Measurements from ENCODE around the gene EIF4E1B. TPM values are rescaled to one million over a fixed set of nuclear protein-coding genes. Genes with fewer than 3 reads are reported as not detected.

EIF4E1B gene
- total RNA-seq, 4 donors from 2014 or later = not detected

DNA sequence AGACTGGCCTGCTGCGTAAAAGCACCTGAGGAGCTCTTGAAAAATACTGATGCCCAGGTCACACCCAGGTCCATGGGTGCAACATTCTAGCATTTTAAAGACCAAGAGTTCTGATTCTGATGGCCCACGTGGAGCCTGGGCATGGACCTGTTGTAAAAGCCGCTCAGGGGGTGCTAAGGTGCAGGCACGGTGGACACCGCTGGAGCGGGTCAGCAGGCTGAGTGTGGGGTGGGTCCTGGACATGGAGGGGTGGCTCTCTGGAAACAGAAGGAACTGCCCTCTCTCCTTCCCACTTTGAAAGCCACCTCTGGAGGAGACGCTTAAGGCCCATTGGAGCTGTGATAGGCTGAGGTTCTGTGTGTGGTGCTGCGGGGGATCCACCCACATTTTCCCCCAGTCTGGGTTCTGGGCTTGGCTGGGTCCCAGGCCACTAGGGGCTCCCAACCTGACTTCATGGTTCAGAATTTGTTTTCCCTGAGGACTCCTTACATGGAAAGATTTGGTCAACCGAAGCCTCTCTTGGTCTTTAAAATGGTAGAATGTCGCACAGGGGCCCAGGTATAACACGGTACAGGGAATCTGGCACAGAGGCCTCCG is 37.1 kb upstream of the EIF4E1B start:
- Histone ChIP-seq H3K4me3 (no peak overlapping the region), H3K36me3 (no peaks in the 10 kb centered on the region), H3K27me3 (peaks cover 0 to 2% (median 2%) of the 10 kb centered on the region in 3 donors), H3K27ac (no peak overlapping the region), H3K4me1 (no peaks in the 10 kb centered on the region), H3K9me3 (no peaks in the 10 kb centered on the region)
- DNase-seq = no peak
- intact Hi-C loops (cut with DNase I; ENCODE audit: low total_unique reads) (no loop called here), in situ Hi-C loops (cut with MboI; ENCODE audit: low sequenced_read_pairs in 4 of 4) (no loop called here)
- no peak for ATAC-seq
- no peak for TF ChIP-seq CTCF (IDR thresholded peaks at IDR 0.05 in 4 of 5, conservative IDR thresholded peaks at IDR 0.05 in 1 of 5)
- no peak for TF ChIP-seq POLR2A (IDR thresholded peaks at IDR 0.05)

GRCh38 chr5:176594554-176594953 is 35.9 kb upstream of the EIF4E1B start:
- Histone ChIP-seq H3K36me3 (no peaks in the 10 kb centered on the region), H3K4me1 (no peaks in the 10 kb centered on the region), H3K27ac (no peak overlapping the region), H3K27me3 (peaks cover 0 to 2% (median 2%) of the 10 kb centered on the region in 3 donors), H3K9me3 (no peaks in the 10 kb centered on the region), H3K4me3 (no peak overlapping the region)
- in situ Hi-C loops (cut with MboI; ENCODE audit: low sequenced_read_pairs in 4 of 4) (no loop called here), intact Hi-C loops (cut with DNase I; ENCODE audit: low total_unique reads) (no loop called here)
- TF ChIP-seq POLR2A (IDR thresholded peaks at IDR 0.05) (no peak), CTCF (IDR thresholded peaks at IDR 0.05 in 4 of 5, conservative IDR thresholded peaks at IDR 0.05 in 1 of 5) (no peak)
- DNase-seq = no peak
- no peak for ATAC-seq

- Histone ChIP-seq H3K36me3 (no peaks in the 10 kb centered on the region), H3K9me3 (no peaks in the 10 kb centered on the region), H3K4me3 (no peak overlapping the region), H3K27me3 (peaks cover 0 to 2% (median 2%) of the 10 kb centered on the region in 3 donors), H3K4me1 (no peaks in the 10 kb centered on the region), H3K27ac (no peak overlapping the region)
- TF ChIP-seq POLR2A (IDR thresholded peaks at IDR 0.05) (no peak), CTCF (IDR thresholded peaks at IDR 0.05 in 4 of 5, conservative IDR thresholded peaks at IDR 0.05 in 1 of 5) (no peak)
- ATAC-seq = no peak
- in situ Hi-C loops (cut with MboI; ENCODE audit: low sequenced_read_pairs in 4 of 4) = no loop called here
- intact Hi-C loops (cut with DNase I; ENCODE audit: low total_unique reads) = no loop called here
- no peak for DNase-seq
Measured at GRCh38 chr5:176595386-176595943, 35.0 kb upstream of the EIF4E1B start.

DNA sequence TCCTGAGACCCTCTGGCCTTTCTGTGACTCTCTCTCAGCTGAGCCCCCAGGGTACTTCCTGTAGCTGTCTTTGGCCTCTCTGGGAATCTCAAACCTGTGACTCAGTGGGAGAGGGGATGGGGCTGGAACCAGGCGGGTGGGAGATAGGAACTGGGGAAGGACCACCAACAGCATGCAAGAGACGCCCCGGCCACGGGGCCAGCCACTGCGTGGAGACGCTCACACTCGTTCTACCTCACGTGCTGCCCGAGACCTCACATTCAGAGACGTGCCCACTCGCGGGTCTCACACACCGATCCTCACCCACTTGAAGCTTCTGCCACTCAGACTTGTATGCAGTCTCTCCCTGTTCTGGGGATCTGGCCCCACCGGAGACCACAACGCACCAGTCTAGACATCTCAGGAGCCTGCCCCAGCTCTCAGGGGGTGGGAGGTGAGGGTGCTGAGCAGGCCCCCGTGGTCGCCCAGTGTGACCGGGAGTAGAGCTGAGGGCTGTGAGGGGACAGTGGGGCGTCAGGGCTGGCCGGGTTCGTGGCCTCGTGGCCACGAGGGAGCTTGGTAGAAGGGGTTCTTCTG is 34.3 kb upstream of the EIF4E1B start:
- no peak overlapping the region for H3K27ac ChIP-seq
- no peak overlapping the region for H3K4me3 ChIP-seq
- H3K27me3 ChIP-seq = peaks cover 0 to 2% (median 2%) of the 10 kb centered on the region in 3 donors
- ATAC-seq (no peak), DNase-seq (no peak)
- TF ChIP-seq CTCF (IDR thresholded peaks at IDR 0.05 in 4 of 5, conservative IDR thresholded peaks at IDR 0.05 in 1 of 5) = no peak
- no peak for TF ChIP-seq POLR2A (IDR thresholded peaks at IDR 0.05)
- intact Hi-C loops (cut with DNase I; ENCODE audit: low total_unique reads) (no loop called here), in situ Hi-C loops (cut with MboI; ENCODE audit: low sequenced_read_pairs in 4 of 4) (no loop called here)
- no peaks in the 10 kb centered on the region for H3K4me1 ChIP-seq
- no peaks in the 10 kb centered on the region for H3K36me3 ChIP-seq
- H3K9me3 ChIP-seq = no peaks in the 10 kb centered on the region
